Effector memory CD8-positive, alpha-beta T cell (primary cell): ENCODE data around the gene PLEKHG5.
"Not testable (repeated sequence)": the region's sequence is repeated elsewhere in the genome, so short reads cannot be mapped to it uniquely, and the experiment has no call there.

Experiments used
- ATAC-seq: fragments of 150-1000 bp; cut with Tn5 transposase; replicated peaks from 2 replicates; pipeline ENCODE4 v1.10.0; 2021; ENCODE audit warnings: mild to moderate bottlenecking, moderate library complexity
- DNase-seq, 3 experiments: peaks; one replicate each; pipeline ENCODE4 v3.0.0; 2021
- H3K27ac Mint-ChIP-seq, 2 donors: one replicate each; pipeline ENCODE4 v1.8.0; 2022; ENCODE audit warnings: mild to moderate bottlenecking in 2 of 2, mixed read lengths in 2 of 2, moderate library complexity in 2 of 2
- H3K27me3 Mint-ChIP-seq, 2 donors: one replicate each; pipeline ENCODE4 v1.8.0; 2022; ENCODE audit warnings: mixed read lengths in 2 of 2
- H3K36me3 Mint-ChIP-seq: one replicate; pipeline ENCODE4 v1.8.0; 2022; ENCODE audit warnings: mild to moderate bottlenecking, moderate library complexity, mixed read lengths; ENCODE audit not compliant: insufficient read depth
- H3K4me1 Mint-ChIP-seq, 2 donors: one replicate each; pipeline ENCODE4 v1.8.0; 2022; ENCODE audit warnings: low read depth in 2 of 2, mixed read lengths in 2 of 2
- H3K4me3 Mint-ChIP-seq, 2 donors: one replicate each; pipeline ENCODE4 v1.8.0; 2022; ENCODE audit warnings: mild to moderate bottlenecking in 2 of 2, mixed read lengths in 2 of 2, moderate library complexity in 2 of 2
- H3K9me3 Mint-ChIP-seq, 2 donors: one replicate each; pipeline ENCODE4 v1.8.0; 2022; ENCODE audit warnings: mixed read lengths in 2 of 2

PLEKHG5 gene

DNA sequence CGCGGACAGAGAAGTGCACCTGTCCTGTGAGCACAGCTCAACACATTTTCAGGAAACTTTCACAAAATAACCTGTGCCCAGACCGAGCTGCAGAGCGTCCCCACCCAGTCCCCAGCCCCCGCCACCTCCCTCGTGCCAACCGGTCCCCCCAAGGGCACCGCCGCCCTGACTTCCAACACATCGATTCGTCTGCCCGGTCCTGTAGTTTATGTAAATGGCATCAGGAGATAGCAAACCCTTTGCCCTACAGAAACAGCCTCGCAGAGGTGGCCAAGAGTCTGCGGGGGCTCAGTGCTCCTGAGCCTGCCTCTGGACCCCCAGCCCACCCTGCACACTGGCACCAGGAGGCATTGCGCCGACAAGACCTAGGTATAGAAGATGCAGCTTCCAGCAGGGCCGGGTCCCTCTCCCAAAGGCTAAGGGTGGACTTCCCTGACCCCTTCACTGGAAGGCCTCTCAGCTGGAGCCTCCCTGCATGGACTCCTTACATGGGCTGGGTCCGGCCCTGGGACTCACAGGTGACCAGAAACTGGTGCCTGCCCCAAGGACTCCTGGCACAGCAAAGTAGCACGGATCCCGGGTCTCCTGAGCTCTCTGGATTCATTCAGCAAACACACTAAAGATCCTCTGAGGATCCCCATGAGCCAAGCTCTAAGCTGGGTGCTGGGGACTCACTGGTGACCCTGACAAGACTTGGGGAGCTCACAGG lies 6.6 kb upstream of the PLEKHG5 start:
- H3K27me3 Mint-ChIP-seq: peaks cover 16 to 42% of the 10 kb centered on the region in 2 donors

DNA sequence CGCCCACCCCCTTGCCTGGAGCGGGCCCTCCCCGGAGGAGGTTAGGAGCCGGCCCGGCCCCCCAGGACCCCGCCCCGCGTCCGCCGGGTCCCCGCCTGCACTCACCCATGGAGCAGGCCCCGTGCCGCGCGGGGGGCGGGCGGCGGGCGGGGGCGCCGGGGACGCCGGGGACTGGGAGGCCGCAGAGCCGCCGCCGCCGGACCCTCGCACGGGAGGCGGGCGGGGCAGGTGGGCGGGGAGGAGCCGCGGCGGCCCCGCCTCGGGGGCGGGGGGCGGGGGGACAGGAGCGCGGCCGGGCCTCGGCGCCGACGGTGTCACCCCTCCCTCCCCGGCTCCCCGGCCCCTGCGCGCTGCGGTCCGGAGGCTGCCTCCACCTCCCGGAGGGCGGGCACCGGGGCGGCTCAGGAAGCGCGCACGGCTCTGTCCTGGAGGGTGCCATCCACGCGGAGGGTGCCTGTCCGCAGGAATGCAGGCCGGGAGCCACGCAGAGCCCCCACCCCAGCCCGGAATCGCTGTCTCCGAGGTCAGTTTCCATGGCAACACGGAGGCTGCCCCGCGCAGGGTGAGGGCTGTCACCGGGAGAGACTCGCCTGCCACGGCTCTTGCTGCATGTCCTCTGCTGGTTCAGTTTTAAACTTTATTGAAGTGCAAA lies 5.9 kb upstream of the PLEKHG5 start:
- H3K27ac Mint-ChIP-seq: no peak overlapping the region
- peaks cover 16 to 48% of the 10 kb centered on the region in 2 donors for H3K27me3 Mint-ChIP-seq
- H3K9me3 Mint-ChIP-seq: no peaks in the 10 kb centered on the region
- H3K4me3 Mint-ChIP-seq: peak overlapping the region; percentile 74 to 75
- DNase-seq (peak; percentile 18 to 32 (median 25)), ATAC-seq (peak; percentile 81)
- H3K36me3 Mint-ChIP-seq: peaks cover 2% of the 10 kb centered on the region
- H3K4me1 Mint-ChIP-seq: peaks cover 7% of the 10 kb centered on the region in 2 donors

More for the DNA sequence above, 6.6 kb upstream of the PLEKHG5 start:
- ATAC-seq (no peak), DNase-seq (no peak)
- peaks cover 7% of the 10 kb centered on the region in 2 donors for H3K4me1 Mint-ChIP-seq
- no peaks in the 10 kb centered on the region for H3K9me3 Mint-ChIP-seq
- peak overlapping the region; percentile 74 to 75 for H3K4me3 Mint-ChIP-seq
- no peak overlapping the region for H3K27ac Mint-ChIP-seq
- H3K36me3 Mint-ChIP-seq: peaks cover 2% of the 10 kb centered on the region

DNA sequence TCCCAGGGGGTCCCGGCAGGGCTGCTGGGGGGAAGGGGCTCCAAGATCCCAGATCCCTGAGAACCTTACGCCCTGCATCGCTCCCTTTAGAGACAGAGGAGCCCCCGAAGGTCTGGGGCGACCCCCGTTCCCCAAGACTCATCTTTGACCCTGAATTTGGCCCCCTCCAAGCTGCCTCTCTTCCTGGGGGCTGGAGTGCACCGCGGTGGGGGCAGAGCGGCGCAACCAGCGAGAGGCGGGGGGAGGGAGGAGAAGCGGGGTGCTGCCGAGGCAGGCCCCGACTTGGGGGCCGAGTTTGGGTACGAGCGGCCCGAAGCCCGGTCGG lies 5.4 kb upstream of the PLEKHG5 start:
- Mint-ChIP-seq H3K36me3 (peaks cover 2% of the 10 kb centered on the region), H3K4me1 (peaks cover 7 to 8% of the 10 kb centered on the region in 2 donors), H3K27me3 (peaks cover 16 to 49% of the 10 kb centered on the region in 2 donors), H3K9me3 (no peaks in the 10 kb centered on the region), H3K27ac (no peak overlapping the region), H3K4me3 (peak overlapping the region; percentile 44 to 69)
- DNase-seq: no peak
- no peak for ATAC-seq

DNA sequence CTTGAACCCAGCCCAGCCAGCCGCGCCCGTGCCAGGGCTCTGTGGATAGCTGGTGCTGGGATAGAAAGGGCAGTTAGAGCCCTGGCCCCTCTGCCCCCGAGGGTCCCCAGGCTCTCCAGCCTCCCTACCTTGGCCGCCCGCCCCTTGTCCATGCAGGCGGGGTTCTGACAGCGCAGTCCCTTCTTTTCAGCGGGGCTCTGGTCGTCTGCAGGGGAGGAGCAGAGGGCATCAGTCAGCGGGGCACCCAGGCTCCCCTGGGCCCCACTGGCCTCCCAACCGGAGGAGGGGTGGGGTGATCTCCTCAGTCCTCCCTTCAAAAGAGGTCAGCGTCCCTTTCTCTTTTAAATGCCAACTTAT lies 4.9 kb upstream of the PLEKHG5 start:
- Mint-ChIP-seq H3K4me3 (peak overlapping the region; percentile 44 to 69), H3K9me3 (no peaks in the 10 kb centered on the region), H3K36me3 (peaks cover 2% of the 10 kb centered on the region), H3K27me3 (peaks cover 17 to 49% of the 10 kb centered on the region in 2 donors), H3K4me1 (peaks cover 12 to 13% of the 10 kb centered on the region in 2 donors), H3K27ac (no peak overlapping the region)
- ATAC-seq (no peak), DNase-seq (no peak)

DNA sequence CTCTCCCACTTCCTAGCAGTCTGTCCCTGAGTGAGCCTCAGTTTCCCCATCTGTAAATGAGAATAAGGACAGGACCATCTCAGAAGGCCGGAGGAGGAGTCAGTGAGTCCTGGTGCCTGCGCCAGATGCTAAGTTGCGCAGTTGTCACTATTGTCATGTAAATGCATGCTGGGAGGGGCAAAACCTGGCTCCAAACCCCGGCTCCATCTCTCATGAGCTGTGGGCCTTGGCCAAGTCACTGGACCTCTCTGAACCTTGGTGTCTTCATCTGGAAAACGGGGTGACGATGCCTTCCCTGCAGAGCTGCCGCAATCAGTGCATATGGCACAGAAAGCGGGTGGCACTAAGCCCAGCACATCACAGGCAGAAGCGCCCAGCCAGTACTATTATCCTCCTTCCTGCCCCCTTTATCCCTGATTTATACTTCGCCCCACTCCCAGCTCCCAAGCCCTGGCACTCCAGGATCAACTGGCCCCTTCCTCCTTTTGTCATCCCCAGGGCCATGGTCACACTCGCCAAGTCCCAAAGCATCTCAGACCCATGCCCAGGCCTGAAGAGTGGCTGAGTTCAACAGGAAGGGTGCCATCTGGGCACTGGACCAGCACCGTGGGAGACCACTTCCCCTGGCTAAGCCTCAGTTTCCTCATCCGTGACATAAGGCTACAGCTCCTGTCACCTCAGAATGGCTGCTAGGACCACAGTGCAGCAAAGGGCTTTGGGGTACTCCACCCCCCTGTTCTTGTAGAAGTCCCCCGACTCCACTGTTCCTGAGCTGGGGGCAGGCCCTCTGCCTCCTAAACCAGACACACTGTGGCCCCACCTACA lies 4.3 kb upstream of the PLEKHG5 start:
- peaks cover 13 to 48% of the 10 kb centered on the region in 2 donors for H3K27me3 Mint-ChIP-seq
- H3K4me1 Mint-ChIP-seq: peaks cover 14% of the 10 kb centered on the region in 2 donors
- DNase-seq: no peak
- peak overlapping the region in 1 of 2 donors; percentile 11 for H3K27ac Mint-ChIP-seq
- ATAC-seq: no peak
- H3K4me3 Mint-ChIP-seq: no peak overlapping the region
- H3K36me3 Mint-ChIP-seq: peaks cover 2% of the 10 kb centered on the region
- no peaks in the 10 kb centered on the region for H3K9me3 Mint-ChIP-seq

DNA sequence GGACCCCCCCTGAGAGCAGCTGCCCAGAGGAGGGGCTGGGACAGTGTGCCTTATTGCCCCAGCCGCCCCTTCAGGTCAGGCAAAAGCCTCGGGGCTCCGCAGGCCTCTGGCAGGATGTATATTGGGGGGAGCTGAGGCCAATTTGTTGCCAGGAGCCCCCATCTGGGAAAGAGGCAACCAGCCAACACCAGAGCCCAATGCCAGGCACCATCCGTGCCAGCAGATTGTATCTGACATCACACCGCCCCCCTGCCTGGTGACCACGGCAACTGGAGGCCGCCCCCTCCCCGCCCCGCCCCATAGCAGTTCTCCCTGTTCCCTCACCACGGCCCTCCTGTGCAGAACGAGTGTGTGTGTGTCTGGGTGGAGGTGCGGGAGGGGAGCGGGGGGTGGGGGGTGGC lies 3.6 kb upstream of the PLEKHG5 start:
- Mint-ChIP-seq H3K9me3 (no peaks in the 10 kb centered on the region), H3K27me3 (peaks cover 8 to 41% of the 10 kb centered on the region in 2 donors), H3K4me3 (no peak overlapping the region), H3K27ac (no peak overlapping the region), H3K36me3 (peaks cover 2% of the 10 kb centered on the region), H3K4me1 (peaks cover 16 to 18% of the 10 kb centered on the region in 2 donors)
- no peak for ATAC-seq
- no peak for DNase-seq

DNA sequence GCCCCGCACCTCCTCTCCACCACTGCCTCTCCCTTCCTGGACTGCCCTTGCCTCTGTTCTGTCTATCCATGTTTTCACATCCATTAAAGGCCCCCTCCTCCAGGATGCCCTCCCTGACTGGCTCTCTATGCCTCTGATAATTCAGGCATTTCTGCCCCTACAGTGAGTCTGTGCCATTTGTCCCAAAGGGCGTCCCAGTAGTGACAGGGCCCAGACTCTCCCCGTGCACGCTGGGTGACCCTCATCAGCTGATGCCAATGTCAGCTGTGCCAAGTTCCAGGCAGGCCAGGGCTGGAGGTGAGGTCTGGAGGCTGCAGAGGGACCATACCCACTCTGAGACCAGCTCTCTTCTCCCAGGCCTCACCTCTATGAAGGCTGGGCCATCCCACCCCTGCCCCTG lies 3.2 kb upstream of the PLEKHG5 start:
- Mint-ChIP-seq H3K27ac (peak overlapping the region in 1 of 2 donors; percentile 49), H3K4me3 (no peak overlapping the region), H3K36me3 (peaks cover 2% of the 10 kb centered on the region), H3K9me3 (no peaks in the 10 kb centered on the region), H3K4me1 (peaks cover 18 to 19% of the 10 kb centered on the region in 2 donors), H3K27me3 (peaks cover 8 to 41% of the 10 kb centered on the region in 2 donors)
- ATAC-seq (no peak), DNase-seq (no peak)

DNA sequence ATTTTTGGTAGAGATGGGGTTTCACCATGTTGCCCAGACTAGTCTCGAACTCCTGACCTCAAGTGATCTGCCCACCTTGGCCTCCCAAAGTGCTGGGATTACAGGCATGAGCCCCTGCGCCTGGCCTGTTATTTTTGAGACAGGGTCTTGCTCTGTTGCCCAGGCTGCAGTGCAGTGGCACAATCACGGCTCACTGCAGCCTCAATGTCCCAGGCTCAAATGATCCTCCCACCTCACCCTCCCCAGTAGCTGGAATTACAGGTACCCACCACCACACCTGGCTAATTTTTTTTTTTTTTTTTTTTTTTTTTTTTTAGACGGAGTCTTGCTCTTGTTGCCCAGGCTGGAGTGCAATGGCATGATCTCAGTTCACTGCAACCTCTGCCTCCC lies 2.4 kb upstream of the PLEKHG5 start:
- H3K4me1 Mint-ChIP-seq: peaks cover 18 to 19% of the 10 kb centered on the region in 2 donors
- H3K27me3 Mint-ChIP-seq: peaks cover 8 to 33% of the 10 kb centered on the region in 2 donors
- not testable (repeated sequence) for DNase-seq, ATAC-seq, H3K27ac Mint-ChIP-seq, H3K4me3 Mint-ChIP-seq, H3K36me3 Mint-ChIP-seq, H3K9me3 Mint-ChIP-seq

DNA sequence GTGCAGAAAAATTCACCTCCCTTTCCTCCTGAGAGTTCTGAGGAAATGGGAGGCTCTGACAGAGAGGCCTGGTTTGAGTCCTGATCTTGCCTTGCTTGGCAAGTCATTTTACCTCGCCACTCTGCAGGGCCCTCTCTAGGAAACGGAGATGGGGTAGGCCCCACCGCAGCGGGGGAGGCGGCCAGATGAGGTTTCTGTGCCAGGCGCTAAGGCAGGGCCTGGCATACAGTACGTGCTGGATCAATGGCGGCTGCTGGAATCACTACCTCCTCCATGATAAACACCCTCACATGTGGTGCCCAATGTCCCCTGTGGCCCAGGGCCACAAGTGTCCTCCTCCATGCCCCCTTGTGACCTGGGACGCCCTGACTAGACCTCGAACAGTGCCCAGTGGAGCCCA lies 499 bp upstream of the PLEKHG5 start:
- peaks cover 16 to 45% of the 10 kb centered on the region in 2 donors for H3K27me3 Mint-ChIP-seq
- no peaks in the 10 kb centered on the region for H3K9me3 Mint-ChIP-seq
- ATAC-seq: no peak
- peaks cover 3% of the 10 kb centered on the region for H3K36me3 Mint-ChIP-seq
- peaks cover 12 to 16% of the 10 kb centered on the region in 2 donors for H3K4me1 Mint-ChIP-seq
- H3K4me3 Mint-ChIP-seq: peak overlapping the region; percentile 83 to 87
- no peak overlapping the region for H3K27ac Mint-ChIP-seq
- DNase-seq: no peak

DNA sequence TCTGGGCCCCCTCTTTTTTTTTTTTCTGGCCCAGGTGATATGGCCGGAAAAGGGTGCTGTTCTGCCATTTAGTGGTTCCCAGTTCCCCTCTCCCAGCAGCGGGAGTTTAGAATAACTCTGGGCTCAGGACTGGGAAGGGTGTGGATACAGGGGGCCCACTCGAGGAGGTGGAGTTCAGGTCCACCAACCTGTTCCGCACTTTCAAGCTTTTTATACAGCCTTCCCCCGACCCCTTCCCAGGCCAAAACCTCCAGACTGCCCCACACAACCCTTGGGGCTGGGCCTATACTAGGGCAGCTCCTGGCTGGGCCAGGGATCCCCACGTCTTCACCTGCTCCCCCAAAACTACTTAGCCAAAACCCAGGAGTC lies 402 bp downstream of the PLEKHG5 start:
- Mint-ChIP-seq H3K9me3 (no peaks in the 10 kb centered on the region), H3K4me1 (peaks cover 15 to 19% of the 10 kb centered on the region in 2 donors)
- no peak for ATAC-seq

DNA sequence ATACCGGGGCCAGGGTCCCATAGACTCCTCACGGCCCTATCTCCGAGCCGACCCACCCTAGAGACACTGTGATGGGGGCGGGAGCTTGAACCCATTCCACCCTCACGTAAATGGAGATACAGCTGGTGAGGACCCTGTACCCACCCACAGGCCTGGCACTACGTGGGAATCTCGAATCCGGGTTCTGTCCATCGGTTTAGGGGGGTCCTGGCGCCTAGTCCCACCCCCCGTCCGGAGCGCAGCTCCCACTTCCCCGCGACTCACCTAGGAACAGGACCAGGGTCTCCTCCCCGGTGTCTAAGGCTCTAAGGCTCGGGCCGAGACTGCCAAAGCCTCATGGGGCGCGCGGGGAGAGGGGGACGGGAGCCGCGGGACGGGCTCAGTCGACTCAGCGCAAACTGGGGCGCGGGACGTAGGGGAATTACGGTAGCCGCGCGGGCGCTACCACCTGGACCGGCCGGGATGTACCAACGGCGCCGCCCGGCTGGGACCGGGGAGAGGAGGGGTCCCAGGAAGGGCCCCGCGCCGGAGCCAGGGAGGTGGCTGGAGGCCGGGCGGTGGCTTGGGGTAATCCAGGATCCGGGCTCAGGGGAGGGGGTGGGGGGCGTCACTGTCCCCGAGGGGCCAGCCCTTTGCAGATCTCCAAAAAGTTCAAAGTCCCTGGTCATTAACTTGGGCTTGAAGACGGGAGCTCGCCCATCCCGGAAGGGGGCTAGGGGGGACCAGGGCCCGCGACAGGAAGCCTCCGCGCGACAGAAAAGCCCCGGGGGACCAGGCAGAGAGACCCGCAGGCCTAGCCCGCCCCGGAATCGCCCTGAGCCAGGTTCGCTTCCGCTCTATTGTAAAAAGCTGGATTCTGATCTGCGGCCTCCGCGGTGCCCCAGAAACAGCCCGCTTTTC lies 1.0 kb downstream of the PLEKHG5 start:
- DNase-seq (peak; percentile 21 to 29 (median 22)), ATAC-seq (peak; percentile 56)
- Mint-ChIP-seq H3K36me3 (peaks cover 3% of the 10 kb centered on the region), H3K27me3 (peaks cover 26 to 50% of the 10 kb centered on the region in 2 donors), H3K4me3 (peak overlapping the region; percentile 83 to 87), H3K4me1 (peaks cover 15 to 18% of the 10 kb centered on the region in 2 donors), H3K9me3 (no peaks in the 10 kb centered on the region), H3K27ac (peak overlapping the region in 1 of 2 donors; percentile 58)

More for the DNA sequence above, 402 bp downstream of the PLEKHG5 start:
- DNase-seq: no peak
- Mint-ChIP-seq H3K36me3 (peaks cover 3% of the 10 kb centered on the region), H3K27ac (no peak overlapping the region), H3K27me3 (peaks cover 23 to 51% of the 10 kb centered on the region in 2 donors), H3K4me3 (peak overlapping the region; percentile 83 to 87)

DNA sequence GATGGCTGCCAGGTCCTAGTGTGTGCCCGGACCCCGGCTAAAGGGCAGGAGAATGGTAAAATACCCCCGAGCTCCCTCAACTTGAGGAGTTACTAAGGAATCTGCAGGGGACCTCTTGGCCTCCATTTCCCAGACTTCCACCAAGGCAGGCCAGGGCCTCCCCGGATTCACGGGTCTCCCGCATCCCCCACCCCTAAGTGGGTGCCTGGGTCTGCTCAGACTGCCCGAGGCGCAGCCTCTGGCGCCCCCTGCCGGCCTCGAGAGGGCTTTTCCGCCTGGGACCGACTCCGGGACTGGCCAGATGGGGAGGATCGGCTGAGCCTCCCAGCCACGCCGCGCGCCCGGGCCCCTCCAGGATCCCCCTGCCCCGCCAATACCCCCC lies 1.7 kb downstream of the PLEKHG5 start:
- peak overlapping the region; percentile 83 to 87 for H3K4me3 Mint-ChIP-seq
- no peaks in the 10 kb centered on the region for H3K9me3 Mint-ChIP-seq
- H3K27me3 Mint-ChIP-seq: peaks cover 27 to 54% of the 10 kb centered on the region in 2 donors
- H3K4me1 Mint-ChIP-seq: peaks cover 15 to 19% of the 10 kb centered on the region in 2 donors
- peak; percentile 65 to 76 (median 69) for DNase-seq
- peaks cover 3% of the 10 kb centered on the region for H3K36me3 Mint-ChIP-seq
- peak overlapping the region in 1 of 2 donors; percentile 58 for H3K27ac Mint-ChIP-seq
- peak; percentile 70 for ATAC-seq

DNA sequence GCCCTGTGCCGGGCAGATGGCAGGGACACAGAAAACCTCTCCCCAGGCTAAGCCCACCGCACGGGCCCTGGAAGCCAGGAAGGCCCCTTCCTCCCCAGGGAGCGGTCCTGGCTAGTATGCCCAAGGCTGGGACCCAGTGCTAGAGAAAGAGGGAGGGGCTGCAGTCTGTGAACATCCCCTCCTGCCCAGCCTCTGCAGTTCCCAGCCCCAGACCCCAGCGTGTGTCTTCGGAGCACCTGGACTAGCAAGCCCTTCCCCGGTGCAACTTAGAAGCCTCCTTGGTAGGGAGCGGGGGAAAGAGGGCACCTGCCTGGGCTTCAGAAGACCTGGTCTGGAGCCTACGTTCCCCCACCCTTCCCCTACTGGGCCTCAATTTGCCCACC lies 2.1 kb downstream of the PLEKHG5 start:
- H3K9me3 Mint-ChIP-seq: no peaks in the 10 kb centered on the region
- peaks cover 31 to 58% of the 10 kb centered on the region in 2 donors for H3K27me3 Mint-ChIP-seq
- no peak overlapping the region for H3K4me3 Mint-ChIP-seq

More for the DNA sequence above, 2.1 kb downstream of the PLEKHG5 start:
- DNase-seq: no peak
- Mint-ChIP-seq H3K27ac (no peak overlapping the region), H3K36me3 (peaks cover 3% of the 10 kb centered on the region), H3K4me1 (peaks cover 15 to 21% of the 10 kb centered on the region in 2 donors)
- no peak for ATAC-seq
